H9 (cell line): Measurements from ENCODE around the gene CACNB4. TPM values are rescaled to one million over a fixed set of nuclear protein-coding genes. Genes with fewer than 3 reads are reported as not detected.

ENCODE experiments used
- DNase-seq: peaks from one replicate; pipeline ENCODE4 v3.0.0-alpha.2; 2017
- H2AFZ ChIP-seq: one replicate; pipeline ENCODE4 v1.6.1; 2013; ENCODE audit warnings: mild to moderate bottlenecking, low read length, control low read depth, moderate library complexity
- H2AK5ac ChIP-seq: 2 replicates; pipeline ENCODE4 v1.6.1; 2013; ENCODE audit warnings: low read length, control low read depth, mixed read lengths; ENCODE audit not compliant: insufficient read length
- H2BK120ac ChIP-seq: one replicate; pipeline ENCODE4 v1.6.1; 2013; ENCODE audit warnings: low read depth, mild to moderate bottlenecking, low read length, control low read depth, inconsistent platforms; ENCODE audit not compliant: poor library complexity, severe bottlenecking
- H2BK12ac ChIP-seq: 2 replicates; pipeline ENCODE4 v1.6.1; 2013; ENCODE audit warnings: low read length, control low read depth, mixed read lengths, low read depth; ENCODE audit not compliant: insufficient read length
- H2BK15ac ChIP-seq: 2 replicates; pipeline ENCODE4 v1.6.1; 2013; ENCODE audit warnings: low read depth, low read length, control low read depth
- H2BK20ac ChIP-seq: one replicate; pipeline ENCODE4 v1.6.1; 2013; ENCODE audit warnings: low read depth, mild to moderate bottlenecking, low read length, control low read depth, inconsistent platforms; ENCODE audit not compliant: poor library complexity, severe bottlenecking
- H2BK5ac ChIP-seq: 2 replicates; pipeline ENCODE4 v1.6.1; 2013; ENCODE audit warnings: low read length, control low read depth, mixed read lengths; ENCODE audit not compliant: insufficient read length
- H3K14ac ChIP-seq: 2 replicates; pipeline ENCODE4 v1.6.1; 2013; ENCODE audit warnings: low read length, control low read depth; ENCODE audit not compliant: insufficient read depth
- H3K18ac ChIP-seq: 2 replicates; pipeline ENCODE4 v1.6.1; 2013; ENCODE audit warnings: low read depth, mild to moderate bottlenecking, mixed read lengths, low read length, control low read depth; ENCODE audit not compliant: insufficient read length
- H3K23ac ChIP-seq: 2 replicates; pipeline ENCODE4 v1.6.1; 2013; ENCODE audit warnings: low read length, control low read depth, mixed read lengths, low read depth; ENCODE audit not compliant: insufficient read length
- H3K23me2 ChIP-seq: 2 replicates; pipeline ENCODE4 v1.6.1; 2013; ENCODE audit warnings: low read depth, mild to moderate bottlenecking, mixed read lengths, low read length, control low read depth; ENCODE audit not compliant: insufficient read length, poor library complexity, severe bottlenecking
- H3K27ac ChIP-seq: 2 replicates; pipeline ENCODE4 v1.5.1; 2013; ENCODE audit warnings: low read length, control low read depth, mixed read lengths, low read depth; ENCODE audit not compliant: insufficient read length
- H3K27me3 ChIP-seq: 2 replicates; pipeline ENCODE4 v1.6.1; 2013; ENCODE audit warnings: low read length, control low read depth, inconsistent platforms; ENCODE audit not compliant: insufficient read depth
- H3K4ac ChIP-seq: 2 replicates; pipeline ENCODE4 v1.6.1; 2013; ENCODE audit warnings: low read depth, mild to moderate bottlenecking, control low read depth, inconsistent platforms, low read length, moderate library complexity
- H3K4me1 ChIP-seq: 2 replicates; pipeline ENCODE4 v1.6.1; 2013; ENCODE audit warnings: low read length, control low read depth, inconsistent platforms; ENCODE audit not compliant: insufficient read depth
- H3K4me2 ChIP-seq: 2 replicates; pipeline ENCODE4 v1.6.1; 2013; ENCODE audit warnings: low read length, control low read depth, mixed read lengths; ENCODE audit not compliant: insufficient read length, insufficient read depth
- H3K56ac ChIP-seq: 2 replicates; pipeline ENCODE4 v1.6.1; 2013; ENCODE audit warnings: low read depth, mild to moderate bottlenecking, mixed read lengths, low read length, control low read depth; ENCODE audit not compliant: insufficient read length
- H3K79me1 ChIP-seq: 2 replicates; pipeline ENCODE4 v1.6.1; 2013; ENCODE audit warnings: low read depth, mild to moderate bottlenecking, moderate library complexity, low read length, control low read depth, inconsistent platforms; ENCODE audit not compliant: insufficient read depth, poor library complexity, severe bottlenecking
- H3K79me2 ChIP-seq: 2 replicates; pipeline ENCODE4 v1.6.1; 2013; ENCODE audit warnings: low read length, control low read depth, inconsistent platforms; ENCODE audit not compliant: insufficient read depth
- H3K9ac ChIP-seq: 2 replicates; pipeline ENCODE4 v1.6.1; 2013; ENCODE audit warnings: low read length, control low read depth, mixed read lengths; ENCODE audit not compliant: insufficient read length; ENCODE audit errors: extremely low read depth
- H3K9me3 ChIP-seq: one replicate; pipeline ENCODE4 v1.6.1; 2013; ENCODE audit warnings: low read depth, low read length, inconsistent platforms; ENCODE audit not compliant: control insufficient read depth
- H3T11ph ChIP-seq: one replicate; pipeline ENCODE4 v1.6.1; 2013; ENCODE audit warnings: mild to moderate bottlenecking, low read length, control low read depth, inconsistent platforms
- H4K20me1 ChIP-seq: one replicate; pipeline ENCODE4 v1.6.1; 2013; ENCODE audit not compliant: control insufficient read depth, insufficient read length, insufficient read depth
- H4K5ac ChIP-seq: 2 replicates; pipeline ENCODE4 v1.6.1; 2013; ENCODE audit warnings: low read depth, mild to moderate bottlenecking, mixed read lengths, low read length, control low read depth; ENCODE audit not compliant: insufficient read length
- H4K8ac ChIP-seq: replicated peaks from 2 replicates; pipeline ENCODE4 v1.6.1; 2013; ENCODE audit warnings: low read length, control low read depth, mixed read lengths, low read depth; ENCODE audit not compliant: insufficient read length
- H4K91ac ChIP-seq: 2 replicates; pipeline ENCODE4 v1.6.1; 2013; ENCODE audit warnings: low read depth, mild to moderate bottlenecking, moderate library complexity, mixed read lengths, low read length, control low read depth; ENCODE audit not compliant: insufficient read length
- H3K27ac Mint-ChIP-seq, 3 experiments: 2 replicates in 2 of 3; 3 replicates in 1 of 3; pipeline ENCODE4 v1.8.0; 2020 to 2021; ENCODE audit warnings: mixed read lengths in 3 of 3, mild to moderate bottlenecking in 1 of 3, moderate library complexity in 1 of 3
- H3K27me3 Mint-ChIP-seq: 2 replicates; pipeline ENCODE4 v1.8.0; 2021; ENCODE audit warnings: low read depth, mild to moderate bottlenecking, moderate library complexity, mixed read lengths
- H3K36me3 Mint-ChIP-seq, 3 experiments: 2 replicates in 2 of 3; 3 replicates in 1 of 3; pipeline ENCODE4 v1.8.0; 2020 to 2021; ENCODE audit warnings: low read depth in 3 of 3, mixed read lengths in 3 of 3; ENCODE audit not compliant: insufficient read depth in 1 of 3
- H3K4me1 Mint-ChIP-seq, 2 experiments: 2 replicates each; pipeline ENCODE4 v1.8.0; 2020; ENCODE audit warnings: mixed read lengths in 2 of 2
- H3K4me3 Mint-ChIP-seq, 2 experiments: 2 replicates in 1 of 2; 3 replicates in 1 of 2; pipeline ENCODE4 v1.8.0; 2020 to 2021; ENCODE audit warnings: mild to moderate bottlenecking in 2 of 2, mixed read lengths in 2 of 2, moderate library complexity in 1 of 2
- H3K9me3 Mint-ChIP-seq, 2 experiments: 2 replicates in 1 of 2; 3 replicates in 1 of 2; pipeline ENCODE4 v1.8.0; 2020; ENCODE audit warnings: mild to moderate bottlenecking in 2 of 2, mixed read lengths in 2 of 2, moderate library complexity in 1 of 2
- WGBS: extraction: QIAGEN DNeasy Blood & Tissue Kit; methylation state at CpG from one replicate; pipeline ENCODE4 v1.1.7; 2013; ENCODE audit warnings: missing lambda C conversion rate, low lambda C conversion rate, mixed read lengths; ENCODE audit not compliant: insufficient read length; ENCODE audit errors: extremely low coverage; 5-methylcytosine and 5-hydroxymethylcytosine counted together
- total RNA-seq: library from RNA; stranded (reverse); gene quantifications from 2 replicates; pipeline ENCODE4 v1.2.1, GENCODE V29; 2021
- TF ChIP-seq, protein P1 (sequence below): fragments of 200-600 bp; sonication (generic); conservative IDR thresholded peaks from 3 replicates; pipeline ENCODE4 v1.8.0; 2021; ENCODE audit warnings: antibody characterized with exemption, mild to moderate bottlenecking

The CACNB4 gene
- total RNA-seq, 1 experiment from 2014 or later = 1.4 TPM

DNA sequence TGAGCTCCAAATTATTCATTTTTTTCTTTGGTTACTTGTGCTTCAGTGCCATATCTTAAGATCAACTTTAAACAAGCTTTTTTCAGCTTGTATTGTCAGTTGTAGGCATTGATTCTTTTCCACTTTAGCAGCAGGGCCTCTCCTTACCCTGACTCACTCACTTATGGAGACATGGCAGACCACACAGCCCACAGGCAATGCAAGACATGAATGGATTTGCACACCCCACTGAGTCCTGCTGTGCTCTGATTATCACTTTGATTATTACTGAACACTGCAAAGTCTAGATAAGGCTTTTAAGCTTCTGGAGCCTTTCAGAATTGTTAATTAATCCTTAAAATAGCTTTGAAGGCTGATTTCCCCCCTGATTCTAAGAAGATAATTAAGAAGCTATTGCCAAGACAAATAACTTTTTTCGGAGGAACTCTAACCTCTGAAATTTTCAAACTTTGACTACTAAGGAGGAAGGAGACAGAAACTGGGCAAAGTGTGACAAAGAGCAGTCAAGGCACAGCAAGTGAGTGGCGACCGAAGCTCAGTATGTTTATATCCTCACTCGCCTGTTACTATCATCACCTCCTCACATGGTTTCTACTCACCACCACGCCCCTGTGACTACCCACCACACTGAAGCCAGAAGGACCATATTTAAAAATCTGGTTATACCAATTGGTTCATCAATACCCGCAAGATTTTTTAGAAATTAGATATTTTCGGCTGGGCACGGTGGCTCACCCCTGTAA, 43.3 kb downstream of the CACNB4 start:
- H3K27me3 Mint-ChIP-seq = peaks cover 2% of the 10 kb centered on the region
- Histone ChIP-seq H3K9ac (no peak overlapping the region), H3K27me3 (no peaks in the 10 kb centered on the region), H3K56ac (no peak overlapping the region), H3K79me1 (no peaks in the 10 kb centered on the region), H4K91ac (no peak overlapping the region), H3K27ac (no peak overlapping the region), H2BK20ac (no peak overlapping the region), H2BK15ac (no peak overlapping the region), H2BK120ac (no peak overlapping the region), H3K18ac (no peak overlapping the region), H2BK12ac (no peak overlapping the region), H3K4ac (no peak overlapping the region), H3K23ac (no peak overlapping the region), H3K4me2 (no peak overlapping the region), H2AFZ (no peak overlapping the region), H3K23me2 (no peaks in the 10 kb centered on the region), H4K5ac (no peak overlapping the region), H2AK5ac (no peak overlapping the region), H3K4me1 (no peaks in the 10 kb centered on the region; the same call in 1 of the 2 replicates), H3T11ph (no peak overlapping the region), H4K8ac (no peak overlapping the region), H3K9me3 (peaks cover 9% of the 10 kb centered on the region), H2BK5ac (no peak overlapping the region), H3K79me2 (no peaks in the 10 kb centered on the region), H4K20me1 (no peaks in the 10 kb centered on the region), H3K14ac (no peak overlapping the region)
- peaks cover 13 to 17% (median 16%) of the 10 kb centered on the region in 3 experiments for H3K36me3 Mint-ChIP-seq
- DNase-seq = no peak
- H3K4me1 Mint-ChIP-seq = peaks cover 14 to 19% of the 10 kb centered on the region in 2 experiments
- no CpG with 5 or more reads among the region's 8 CpGs for WGBS
- no peak overlapping the region for H3K27ac Mint-ChIP-seq
- TF ChIP-seq, protein P1, sequence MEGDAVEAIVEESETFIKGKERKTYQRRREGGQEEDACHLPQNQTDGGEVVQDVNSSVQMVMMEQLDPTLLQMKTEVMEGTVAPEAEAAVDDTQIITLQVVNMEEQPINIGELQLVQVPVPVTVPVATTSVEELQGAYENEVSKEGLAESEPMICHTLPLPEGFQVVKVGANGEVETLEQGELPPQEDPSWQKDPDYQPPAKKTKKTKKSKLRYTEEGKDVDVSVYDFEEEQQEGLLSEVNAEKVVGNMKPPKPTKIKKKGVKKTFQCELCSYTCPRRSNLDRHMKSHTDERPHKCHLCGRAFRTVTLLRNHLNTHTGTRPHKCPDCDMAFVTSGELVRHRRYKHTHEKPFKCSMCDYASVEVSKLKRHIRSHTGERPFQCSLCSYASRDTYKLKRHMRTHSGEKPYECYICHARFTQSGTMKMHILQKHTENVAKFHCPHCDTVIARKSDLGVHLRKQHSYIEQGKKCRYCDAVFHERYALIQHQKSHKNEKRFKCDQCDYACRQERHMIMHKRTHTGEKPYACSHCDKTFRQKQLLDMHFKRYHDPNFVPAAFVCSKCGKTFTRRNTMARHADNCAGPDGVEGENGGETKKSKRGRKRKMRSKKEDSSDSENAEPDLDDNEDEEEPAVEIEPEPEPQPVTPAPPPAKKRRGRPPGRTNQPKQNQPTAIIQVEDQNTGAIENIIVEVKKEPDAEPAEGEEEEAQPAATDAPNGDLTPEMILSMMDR = no peak
- H3K4me3 Mint-ChIP-seq = no peak overlapping the region
- H3K9me3 Mint-ChIP-seq = peaks cover 18 to 31% of the 10 kb centered on the region in 2 experiments
